ENCODE results near the gene INVS.

DNA sequence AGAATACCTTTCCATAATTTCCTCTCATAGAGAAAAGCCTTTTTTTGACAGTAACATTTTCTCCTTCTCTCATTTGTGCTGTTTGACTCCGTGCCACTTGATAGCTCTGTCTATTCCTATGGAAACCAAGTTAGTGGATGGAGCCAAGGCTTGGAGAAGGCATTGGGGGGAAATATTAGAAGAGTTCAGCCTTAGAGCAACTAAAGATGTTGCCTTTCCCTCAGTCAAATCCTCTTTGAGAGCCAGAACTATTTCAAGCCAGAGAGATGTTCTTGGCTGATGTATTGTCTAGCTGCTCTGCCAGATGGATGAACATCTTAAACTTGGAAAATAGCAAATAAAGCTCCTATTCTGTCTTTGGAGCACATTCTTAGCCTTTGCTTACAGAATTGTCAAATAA, 112.4 kb downstream of the INVS start:
- TF ChIP-seq, protein P1, sequence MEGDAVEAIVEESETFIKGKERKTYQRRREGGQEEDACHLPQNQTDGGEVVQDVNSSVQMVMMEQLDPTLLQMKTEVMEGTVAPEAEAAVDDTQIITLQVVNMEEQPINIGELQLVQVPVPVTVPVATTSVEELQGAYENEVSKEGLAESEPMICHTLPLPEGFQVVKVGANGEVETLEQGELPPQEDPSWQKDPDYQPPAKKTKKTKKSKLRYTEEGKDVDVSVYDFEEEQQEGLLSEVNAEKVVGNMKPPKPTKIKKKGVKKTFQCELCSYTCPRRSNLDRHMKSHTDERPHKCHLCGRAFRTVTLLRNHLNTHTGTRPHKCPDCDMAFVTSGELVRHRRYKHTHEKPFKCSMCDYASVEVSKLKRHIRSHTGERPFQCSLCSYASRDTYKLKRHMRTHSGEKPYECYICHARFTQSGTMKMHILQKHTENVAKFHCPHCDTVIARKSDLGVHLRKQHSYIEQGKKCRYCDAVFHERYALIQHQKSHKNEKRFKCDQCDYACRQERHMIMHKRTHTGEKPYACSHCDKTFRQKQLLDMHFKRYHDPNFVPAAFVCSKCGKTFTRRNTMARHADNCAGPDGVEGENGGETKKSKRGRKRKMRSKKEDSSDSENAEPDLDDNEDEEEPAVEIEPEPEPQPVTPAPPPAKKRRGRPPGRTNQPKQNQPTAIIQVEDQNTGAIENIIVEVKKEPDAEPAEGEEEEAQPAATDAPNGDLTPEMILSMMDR (IDR thresholded peaks at IDR 0.05; ENCODE audit: borderline replicate concordance, extremely low read depth, low read length, poor library complexity, severe bottlenecking), result no peak
- TF ChIP-seq EZH2 (IDR thresholded peaks at IDR 0.05; ENCODE audit: borderline replicate concordance, low read depth, low read length, severe bottlenecking), result no peak
